CD4-positive, alpha-beta T cell (primary cell): ENCODE measurements around the gene JAKMIP2. TPM values are rescaled to one million over a fixed set of nuclear protein-coding genes. Genes with fewer than 3 reads are reported as not detected.

Experiments used
- ATAC-seq: fragments of 200-7000 bp; cut with Tn5 transposase; one replicate; pipeline ENCODE4 v1.10.0; 2022; ENCODE audit warnings: mild to moderate bottlenecking; ENCODE audit not compliant: poor library complexity
- CTCF ChIA-PET: fragments of 350-600 bp; sonication (Branson Sonifier 250); formaldehyde crosslinking; loops from one replicate; lab custom pipeline; 2021; ENCODE audit warnings: antibody characterized with exemption, inconsistent platforms; lab: Charles Lee
- POLR2A ChIA-PET: fragments of 350-600 bp; sonication (Branson Sonifier 250); formaldehyde crosslinking; loops from one replicate; lab custom pipeline; 2021; ENCODE audit warnings: antibody characterized with exemption, inconsistent platforms; lab: Charles Lee
- DNase-seq, 14 experiments: peaks; one replicate each; pipeline ENCODE4 v3.0.0-alpha.2; 2013 to 2020; ENCODE audit warnings: mixed read lengths in 2 of 14
- H3K27ac ChIP-seq, 2 donors: one replicate each; pipeline versions ENCODE4 v1.5.1 to v1.7.0; 2013; ENCODE audit warnings: low read length in 2 of 2, low read depth in 1 of 2, mild to moderate bottlenecking in 1 of 2
- H3K27me3 ChIP-seq, 2 experiments: 1 replicate in 1 of 2; 2 replicates in 1 of 2; pipeline versions ENCODE4 v1.6.1 to v1.7.0; 2013; ENCODE audit warnings: low read length in 2 of 2, control low read depth in 1 of 2, mild to moderate bottlenecking in 1 of 2, moderate library complexity in 1 of 2; ENCODE audit not compliant: insufficient read depth in 2 of 2, control insufficient read depth in 1 of 2
- H3K36me3 ChIP-seq: one replicate; pipeline ENCODE4 v1.6.1; 2013; ENCODE audit warnings: low read length, control low read depth; ENCODE audit not compliant: insufficient read depth
- H3K4me1 ChIP-seq: one replicate; pipeline ENCODE4 v1.6.1; 2013; ENCODE audit warnings: low read length, control low read depth; ENCODE audit not compliant: insufficient read depth
- H3K4me3 ChIP-seq: one replicate; pipeline ENCODE4 v1.5.1; 2013; ENCODE audit warnings: mild to moderate bottlenecking, low read length, moderate library complexity
- H3K9me3 ChIP-seq, 2 experiments: 1 replicate in 1 of 2; 2 replicates in 1 of 2; pipeline versions ENCODE4 v1.6.1 to v1.7.0; 2013; ENCODE audit warnings: low read length in 2 of 2, mild to moderate bottlenecking in 2 of 2, control low read depth in 1 of 2, moderate library complexity in 1 of 2; ENCODE audit not compliant: control insufficient read depth in 1 of 2, insufficient read depth in 1 of 2
- H3K27ac Mint-ChIP-seq: one replicate; pipeline ENCODE4 v1.8.0; 2020; ENCODE audit warnings: mixed read lengths
- H3K27me3 Mint-ChIP-seq: one replicate; pipeline ENCODE4 v1.8.0; 2021; ENCODE audit warnings: mixed read lengths
- H3K36me3 Mint-ChIP-seq: one replicate; pipeline ENCODE4 v1.8.0; 2021; ENCODE audit warnings: low read depth, mixed read lengths
- H3K4me1 Mint-ChIP-seq: one replicate; pipeline ENCODE4 v1.8.0; 2021; ENCODE audit warnings: low read depth, mixed read lengths
- H3K4me3 Mint-ChIP-seq: one replicate; pipeline ENCODE4 v1.8.0; 2020; ENCODE audit warnings: mild to moderate bottlenecking, mixed read lengths
- H3K9me3 Mint-ChIP-seq: one replicate; pipeline ENCODE4 v1.8.0; 2020; ENCODE audit warnings: mixed read lengths
- intact Hi-C, 2 experiments: fragments of 100-400 bp; cut with DNase I in 1 of 2; cut with micrococcal nuclease in 1 of 2; formaldehyde crosslinking; loops; one replicate each; pipeline versions ENCODE4 v1.15.1 to v1.9.0; 2023 to 2025; cut with DNase I, micrococcal nuclease
- total RNA-seq, 174 experiments: library from RNA in 2 of 174; stranded (reverse) in 2 of 174; gene quantifications; one replicate each; pipeline ENCODE4 v1.2.3 and lab custom pipeline; 2021 to 2026
- TF ChIP-seq, protein P1 (sequence below): fragments of 200-600 bp; IDR thresholded peaks from one replicate; pipeline ENCODE4 v1.8.0; 2022; ENCODE audit warnings: antibody characterized with exemption, mild to moderate bottlenecking

JAKMIP2 gene
- total RNA-seq, 2 experiments from 2014 or later, result 0.74 to 1.3 TPM

DNA sequence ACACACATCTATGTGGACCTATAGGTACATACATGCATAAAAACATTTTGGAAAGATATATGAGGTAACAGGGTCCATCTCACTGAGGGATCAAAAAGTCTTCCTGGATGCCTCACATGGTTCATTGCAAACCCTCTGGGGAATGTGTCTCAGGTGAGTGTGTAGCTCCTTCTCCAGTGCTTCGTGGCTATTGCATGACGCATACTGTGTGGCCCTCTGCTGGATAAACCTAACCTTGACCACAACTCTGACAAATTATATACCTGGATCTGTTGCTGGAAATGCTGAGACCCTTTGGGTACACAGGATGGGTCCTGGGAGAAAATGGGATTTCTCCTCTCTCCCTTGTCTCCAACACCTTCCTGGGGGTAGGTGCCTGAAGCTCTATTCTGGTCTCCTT lies 91.9 kb downstream of the JAKMIP2 start:
- no peak overlapping the region for H3K4me3 Mint-ChIP-seq
- intact Hi-C loops, result no loop called here
- no peak overlapping the region for H3K4me3 ChIP-seq
- no peaks in the 10 kb centered on the region for H3K27me3 ChIP-seq
- H3K36me3 ChIP-seq, result no peaks in the 10 kb centered on the region
- no peak overlapping the region for H3K27ac Mint-ChIP-seq
- ATAC-seq (no peak), DNase-seq (no peak)
- no peaks in the 10 kb centered on the region for H3K27me3 Mint-ChIP-seq
- no peaks in the 10 kb centered on the region for H3K9me3 Mint-ChIP-seq
- H3K36me3 Mint-ChIP-seq, result no peaks in the 10 kb centered on the region
- H3K4me1 Mint-ChIP-seq, result no peaks in the 10 kb centered on the region
- no peaks in the 10 kb centered on the region for H3K4me1 ChIP-seq
- CTCF ChIA-PET, result no interaction called here
- TF ChIP-seq, protein P1, sequence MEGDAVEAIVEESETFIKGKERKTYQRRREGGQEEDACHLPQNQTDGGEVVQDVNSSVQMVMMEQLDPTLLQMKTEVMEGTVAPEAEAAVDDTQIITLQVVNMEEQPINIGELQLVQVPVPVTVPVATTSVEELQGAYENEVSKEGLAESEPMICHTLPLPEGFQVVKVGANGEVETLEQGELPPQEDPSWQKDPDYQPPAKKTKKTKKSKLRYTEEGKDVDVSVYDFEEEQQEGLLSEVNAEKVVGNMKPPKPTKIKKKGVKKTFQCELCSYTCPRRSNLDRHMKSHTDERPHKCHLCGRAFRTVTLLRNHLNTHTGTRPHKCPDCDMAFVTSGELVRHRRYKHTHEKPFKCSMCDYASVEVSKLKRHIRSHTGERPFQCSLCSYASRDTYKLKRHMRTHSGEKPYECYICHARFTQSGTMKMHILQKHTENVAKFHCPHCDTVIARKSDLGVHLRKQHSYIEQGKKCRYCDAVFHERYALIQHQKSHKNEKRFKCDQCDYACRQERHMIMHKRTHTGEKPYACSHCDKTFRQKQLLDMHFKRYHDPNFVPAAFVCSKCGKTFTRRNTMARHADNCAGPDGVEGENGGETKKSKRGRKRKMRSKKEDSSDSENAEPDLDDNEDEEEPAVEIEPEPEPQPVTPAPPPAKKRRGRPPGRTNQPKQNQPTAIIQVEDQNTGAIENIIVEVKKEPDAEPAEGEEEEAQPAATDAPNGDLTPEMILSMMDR, result no peak
- POLR2A ChIA-PET, result no interaction called here
- no peaks in the 10 kb centered on the region for H3K9me3 ChIP-seq
- no peak overlapping the region for H3K27ac ChIP-seq

DNA sequence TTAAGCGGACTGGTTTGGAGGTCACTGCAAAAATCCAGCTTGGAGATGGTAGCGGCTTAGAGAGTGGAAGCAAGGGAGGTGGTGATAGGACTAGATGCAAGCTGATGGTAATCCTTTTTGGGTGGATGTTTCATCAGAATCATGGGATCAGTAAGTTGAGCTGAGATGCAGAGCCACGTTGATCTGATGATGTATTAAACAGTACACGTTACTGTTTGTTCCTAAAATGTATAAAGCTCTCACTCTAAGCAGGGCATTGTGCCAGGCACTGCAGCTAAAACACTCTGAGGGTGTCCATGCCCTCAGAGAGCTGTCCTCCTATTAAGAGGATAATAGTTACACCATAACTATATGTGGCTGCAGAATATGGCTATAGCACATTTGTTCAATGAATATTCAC lies 93.1 kb downstream of the JAKMIP2 start:
- no peak overlapping the region for H3K4me3 ChIP-seq
- intact Hi-C loops, result no loop called here
- Mint-ChIP-seq H3K4me3 (no peak overlapping the region), H3K36me3 (no peaks in the 10 kb centered on the region), H3K27ac (no peak overlapping the region), H3K4me1 (no peaks in the 10 kb centered on the region), H3K9me3 (no peaks in the 10 kb centered on the region), H3K27me3 (no peaks in the 10 kb centered on the region)
- no peak overlapping the region for H3K27ac ChIP-seq
- ChIA-PET POLR2A (no interaction called here), CTCF (no interaction called here)
- DNase-seq (no peak), ATAC-seq (no peak)
- H3K36me3 ChIP-seq, result no peaks in the 10 kb centered on the region
- TF ChIP-seq, protein P1, result no peak
- no peaks in the 10 kb centered on the region for H3K9me3 ChIP-seq
- H3K27me3 ChIP-seq, result no peaks in the 10 kb centered on the region
- no peaks in the 10 kb centered on the region for H3K4me1 ChIP-seq

DNA sequence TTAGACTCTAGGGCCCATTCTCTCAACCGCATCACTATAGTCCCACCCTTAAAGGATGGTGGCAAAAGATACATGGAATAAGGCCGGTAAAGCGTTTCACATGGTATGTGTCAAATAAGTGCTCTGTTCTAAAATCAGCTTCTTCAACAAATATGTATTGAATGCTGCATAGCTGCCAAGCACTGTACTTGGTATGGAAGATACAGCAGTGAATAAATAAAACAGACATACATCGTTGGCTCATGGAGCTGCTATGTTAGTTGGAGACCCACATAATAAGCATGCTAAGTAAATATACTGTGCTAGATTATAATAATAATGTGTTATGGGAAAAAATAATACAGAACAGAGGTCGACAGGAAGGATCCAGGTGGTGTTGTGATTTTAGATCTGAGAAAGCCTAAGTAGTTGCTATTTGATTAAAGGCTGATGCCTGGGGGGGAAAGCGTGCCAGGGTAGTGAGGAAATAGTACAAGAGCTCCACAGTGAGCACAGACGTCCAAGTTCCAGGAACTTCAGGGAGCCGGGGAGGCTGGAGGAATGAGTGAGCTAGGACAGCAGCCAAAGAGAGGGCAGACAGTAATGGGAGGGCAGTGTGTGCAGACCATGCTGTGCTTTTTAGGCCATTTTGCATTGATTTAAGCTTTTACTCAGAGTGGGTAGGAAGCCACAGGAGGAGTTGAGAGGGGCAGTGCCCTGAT lies 93.7 kb downstream of the JAKMIP2 start:
- intact Hi-C loops, result no loop called here
- ChIA-PET CTCF (no interaction called here), POLR2A (no interaction called here)
- Mint-ChIP-seq H3K4me1 (no peaks in the 10 kb centered on the region), H3K9me3 (no peaks in the 10 kb centered on the region), H3K4me3 (no peak overlapping the region), H3K27ac (no peak overlapping the region), H3K36me3 (no peaks in the 10 kb centered on the region), H3K27me3 (no peaks in the 10 kb centered on the region)
- Histone ChIP-seq H3K4me1 (no peaks in the 10 kb centered on the region), H3K36me3 (no peaks in the 10 kb centered on the region), H3K4me3 (no peak overlapping the region), H3K27ac (no peak overlapping the region), H3K27me3 (no peaks in the 10 kb centered on the region), H3K9me3 (no peaks in the 10 kb centered on the region)
- ATAC-seq (no peak), DNase-seq (no peak)
- TF ChIP-seq, protein P1, result no peak
